Measurements from ENCODE around the gene F10.

The F10 gene

GRCh38 chr13:113120300-113121182 is 2.1 kb upstream of the F10 start:
- DNase-seq (ENCODE audit: extremely low spot score) = no peak
- TF ChIP-seq BHLHE40 (IDR thresholded peaks at IDR 0.05; ENCODE audit: borderline replicate concordance) (no peak), HDGF (IDR thresholded peaks at IDR 0.05; ENCODE audit: borderline replicate concordance) (no peak), CTBP1 (IDR thresholded peaks at IDR 0.05; ENCODE audit: borderline replicate concordance) (no peak), LEF1 (IDR thresholded peaks at IDR 0.05; ENCODE audit: borderline replicate concordance) (no peak), TARDBP (IDR thresholded peaks at IDR 0.05) (no peak), SUZ12 (IDR thresholded peaks at IDR 0.05) (no peak), ARNT (IDR thresholded peaks at IDR 0.05) (no peak), FOXM1 (IDR thresholded peaks at IDR 0.05; ENCODE audit: borderline replicate concordance) (no peak), FOXK2 (IDR thresholded peaks at IDR 0.05) (no peak), NFRKB (IDR thresholded peaks at IDR 0.05) (no peak), SP1 (IDR thresholded peaks at IDR 0.05) (no peak), FOXA1 (IDR thresholded peaks at IDR 0.05) (no peak), ELF4 (IDR thresholded peaks at IDR 0.05) (no peak), PKNOX1 (IDR thresholded peaks at IDR 0.05) (no peak), L3MBTL2 (conservative IDR thresholded peaks at IDR 0.05) (no peak), ZNF384 (IDR thresholded peaks at IDR 0.05) (no peak)
- ChIA-PET POLR2A (no interaction called here), CTCF (no interaction called here)

DNA sequence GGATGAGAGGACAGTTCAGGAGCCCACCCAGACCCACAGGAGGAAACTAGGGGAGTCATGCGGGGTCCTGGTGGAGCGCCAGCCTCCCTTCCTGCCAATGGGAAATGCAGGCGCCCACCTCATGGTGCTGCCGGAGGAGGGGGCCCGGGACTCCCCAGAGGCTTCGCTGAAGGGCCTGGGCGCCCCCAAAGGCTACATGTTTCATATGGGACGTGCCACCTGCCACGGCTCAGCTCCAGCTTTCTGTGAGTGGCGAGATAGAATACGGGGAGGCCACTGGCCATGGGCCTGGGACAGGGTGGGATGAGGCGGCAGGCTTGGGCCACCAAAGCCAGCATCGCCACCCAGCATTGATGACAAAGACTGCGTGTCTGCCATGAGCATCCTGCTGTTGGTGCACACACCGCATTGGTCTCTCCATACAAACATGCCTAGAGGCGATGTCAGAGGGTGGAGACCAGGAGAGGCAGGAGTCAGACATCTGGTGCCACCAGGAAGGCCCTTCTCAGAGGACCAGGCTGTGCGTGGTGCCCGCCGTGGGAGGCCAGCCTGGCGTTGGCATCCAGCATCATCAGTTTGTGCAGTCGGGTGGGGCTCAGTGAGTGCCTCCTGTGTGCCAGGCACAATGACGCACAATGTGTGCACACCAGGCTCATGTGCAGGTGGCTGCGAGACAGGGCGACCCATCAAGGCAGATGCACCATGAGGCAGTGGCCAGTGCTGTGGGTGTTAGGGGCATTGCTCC is 1.2 kb upstream of the F10 start:
- POLR2A ChIA-PET = no interaction called here

DNA sequence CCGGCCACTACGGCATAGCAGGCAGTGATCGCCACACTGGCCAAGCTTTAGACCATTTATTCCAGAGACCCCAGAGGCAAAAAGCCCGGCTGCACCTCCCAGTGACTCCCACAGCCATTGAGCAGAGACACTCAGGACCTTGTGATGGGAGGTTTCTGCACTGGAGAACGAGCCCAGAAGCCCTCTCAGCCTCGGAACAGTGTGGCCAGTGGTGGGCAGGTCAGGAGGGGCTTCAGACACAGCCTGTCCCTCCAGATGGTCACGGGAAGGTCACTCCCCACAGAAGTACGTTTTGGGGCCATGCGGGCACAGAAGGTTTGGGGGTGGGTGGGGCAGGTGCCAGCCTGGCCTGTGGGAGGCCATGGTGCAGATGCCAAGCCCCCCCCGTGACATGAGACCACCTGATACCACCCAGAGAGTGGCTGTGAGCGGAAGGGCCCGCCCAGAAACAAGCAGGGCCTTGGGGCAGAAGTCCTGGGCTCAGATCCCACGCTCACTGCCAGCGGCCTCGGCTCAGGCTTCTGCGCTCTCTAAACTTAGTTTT is 599 bp upstream of the F10 start:
- DNase-seq (ENCODE audit: extremely low spot score) = no peak
- ChIA-PET POLR2A (no interaction called here), CTCF (no interaction called here)
- TF ChIP-seq ZNF384 (IDR thresholded peaks at IDR 0.05) (no peak), BHLHE40 (IDR thresholded peaks at IDR 0.05; ENCODE audit: borderline replicate concordance) (no peak), L3MBTL2 (conservative IDR thresholded peaks at IDR 0.05) (no peak), FOXA1 (IDR thresholded peaks at IDR 0.05) (no peak), HDGF (IDR thresholded peaks at IDR 0.05; ENCODE audit: borderline replicate concordance) (no peak), LEF1 (IDR thresholded peaks at IDR 0.05; ENCODE audit: borderline replicate concordance) (no peak), FOXM1 (IDR thresholded peaks at IDR 0.05; ENCODE audit: borderline replicate concordance) (no peak), NFRKB (IDR thresholded peaks at IDR 0.05) (no peak), ELF4 (IDR thresholded peaks at IDR 0.05) (no peak), ARNT (IDR thresholded peaks at IDR 0.05) (no peak), FOXK2 (IDR thresholded peaks at IDR 0.05) (no peak), TARDBP (IDR thresholded peaks at IDR 0.05) (no peak), PKNOX1 (IDR thresholded peaks at IDR 0.05) (no peak), CTBP1 (IDR thresholded peaks at IDR 0.05; ENCODE audit: borderline replicate concordance) (no peak), SUZ12 (IDR thresholded peaks at IDR 0.05) (no peak), SP1 (IDR thresholded peaks at IDR 0.05) (no peak)

More for the DNA sequence above, 1.2 kb upstream of the F10 start:
- no peak for DNase-seq (ENCODE audit: extremely low spot score)
- TF ChIP-seq SUZ12 (IDR thresholded peaks at IDR 0.05) = no peak
- TF ChIP-seq TARDBP (IDR thresholded peaks at IDR 0.05) = no peak
- TF ChIP-seq FOXA1 (IDR thresholded peaks at IDR 0.05) = no peak
- CTCF ChIA-PET = no interaction called here

DNA sequence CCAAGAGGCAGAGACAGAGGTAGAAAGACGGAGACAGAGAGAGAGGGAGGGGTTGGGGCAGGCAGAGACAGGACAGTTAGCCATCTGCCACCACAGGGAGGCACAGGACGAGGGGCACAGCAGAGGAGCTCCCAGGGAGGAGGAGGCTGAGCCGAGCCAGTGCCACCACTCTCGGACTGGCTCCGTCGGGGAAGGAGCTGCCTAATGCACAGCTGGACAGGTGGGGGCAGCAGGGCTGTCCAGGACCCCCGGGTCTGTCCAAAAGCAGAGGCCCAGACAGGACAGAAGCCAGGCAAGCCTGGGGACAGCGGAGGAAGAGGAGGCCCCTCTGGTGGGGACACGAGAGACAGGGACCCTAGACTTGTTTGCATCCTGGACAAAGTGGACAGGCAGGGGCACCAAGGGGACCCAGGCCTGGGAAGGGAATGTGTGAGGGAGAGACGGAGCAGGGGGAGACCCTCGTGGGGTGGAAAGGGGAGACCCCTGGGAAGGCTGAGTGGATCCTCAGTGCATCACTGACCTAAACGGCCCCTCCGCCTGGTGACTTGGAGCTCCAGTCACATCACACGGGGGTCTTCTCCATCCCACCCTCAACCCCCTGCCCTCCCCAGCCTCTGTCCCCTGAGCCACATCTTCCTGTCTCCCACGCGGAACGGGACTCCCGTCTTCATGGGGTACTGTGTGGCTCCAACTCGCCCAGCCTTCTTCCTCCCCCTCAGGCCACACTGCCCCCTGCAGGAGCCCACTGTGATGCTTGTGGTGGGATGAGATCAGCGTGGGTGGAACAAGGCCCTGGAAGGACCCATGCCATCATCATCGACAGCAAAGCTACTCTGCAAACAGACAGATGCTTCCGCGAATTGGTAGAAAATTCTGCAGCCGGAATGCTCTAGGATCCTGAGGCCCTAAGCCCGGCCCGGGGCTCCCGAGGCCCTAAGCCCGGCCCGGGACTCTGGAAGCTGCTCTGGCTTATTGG is 915 bp downstream of the F10 start:
- TF ChIP-seq ZNF384 (IDR thresholded peaks at IDR 0.05) = no peak
- TF ChIP-seq SUZ12 (IDR thresholded peaks at IDR 0.05) = no peak
- TF ChIP-seq SP1 (IDR thresholded peaks at IDR 0.05) = no peak
- TF ChIP-seq TARDBP (IDR thresholded peaks at IDR 0.05) = no peak
- TF ChIP-seq ARNT (IDR thresholded peaks at IDR 0.05) = no peak
- TF ChIP-seq HDGF (IDR thresholded peaks at IDR 0.05; ENCODE audit: borderline replicate concordance) = no peak
- peak; percentile 12 for DNase-seq (ENCODE audit: extremely low spot score)
- POLR2A ChIA-PET = no interaction called here
- CTCF ChIA-PET = interaction anchor here (1.5 kb wide), 1 partner anchor 10 kb away, joined by 4 read pairs; no protein-coding TSS in a partner anchor

- CTCF ChIA-PET = interaction anchor here (1.5 kb wide), 1 partner anchor 11 kb away, joined by 4 read pairs; no protein-coding TSS in a partner anchor
- DNase-seq (ENCODE audit: extremely low spot score) = no peak
These were observed 1.8 kb downstream of the F10 start for GRCh38 chr13:113124211-113124970.

More at GRCh38 chr13:113124211-113124970, 1.8 kb downstream of the F10 start:
- no peak for TF ChIP-seq FOXK2 (IDR thresholded peaks at IDR 0.05)
- TF ChIP-seq FOXM1 (IDR thresholded peaks at IDR 0.05; ENCODE audit: borderline replicate concordance) = no peak
- no peak for TF ChIP-seq TARDBP (IDR thresholded peaks at IDR 0.05)
- TF ChIP-seq ELF4 (IDR thresholded peaks at IDR 0.05) = no peak
- TF ChIP-seq SP1 (IDR thresholded peaks at IDR 0.05) = no peak
- no peak for TF ChIP-seq SUZ12 (IDR thresholded peaks at IDR 0.05)
- no peak for TF ChIP-seq HDGF (IDR thresholded peaks at IDR 0.05; ENCODE audit: borderline replicate concordance)
- TF ChIP-seq ZNF384 (IDR thresholded peaks at IDR 0.05) = no peak
- TF ChIP-seq FOXA1 (IDR thresholded peaks at IDR 0.05) = no peak
- TF ChIP-seq CTBP1 (IDR thresholded peaks at IDR 0.05; ENCODE audit: borderline replicate concordance) = no peak
- no peak for TF ChIP-seq NFRKB (IDR thresholded peaks at IDR 0.05)
- POLR2A ChIA-PET = no interaction called here

Measured in HEK293T (cell line).